ENCODE measurements around the gene IL1B. TPM values are rescaled to one million over a fixed set of nuclear protein-coding genes. Genes with fewer than 3 reads are reported as not detected.
"Not testable (repeated sequence)": the region's sequence is repeated elsewhere in the genome, so short reads cannot be mapped to it uniquely, and the experiment has no call there.

The IL1B gene
- total RNA-seq, 1 donor from 2014 or later = not detected

GRCh38 chr2:112833976-112834375, 2.6 kb downstream of the IL1B start:
- no peak for TF ChIP-seq CTCF (conservative IDR thresholded peaks at IDR 0.05; ENCODE audit: low read depth, low read length)
- DNase-seq (ENCODE audit: low read depth) = no peak
- H3K4me3 ChIP-seq (ENCODE audit: low read depth, low read length) = no peak overlapping the region

GRCh38 chr2:112833639-112833931, 3.0 kb downstream of the IL1B start:
- DNase-seq (ENCODE audit: low read depth); H3K4me3 ChIP-seq (ENCODE audit: low read depth, low read length): not testable (repeated sequence)

GRCh38 chr2:112832841-112833638, 3.5 kb downstream of the IL1B start:
- no peak overlapping the region for H3K4me3 ChIP-seq (ENCODE audit: low read depth, low read length)
- no peak for TF ChIP-seq CTCF (conservative IDR thresholded peaks at IDR 0.05; ENCODE audit: low read depth, low read length)
- DNase-seq (ENCODE audit: low read depth) = no peak

GRCh38 chr2:112831946-112832840, 4.4 kb downstream of the IL1B start:
- no peak for DNase-seq (ENCODE audit: low read depth)
- no peak for TF ChIP-seq CTCF (conservative IDR thresholded peaks at IDR 0.05; ENCODE audit: low read depth, low read length)
- H3K4me3 ChIP-seq (ENCODE audit: low read depth, low read length) = no peak overlapping the region

- TF ChIP-seq CTCF (conservative IDR thresholded peaks at IDR 0.05; ENCODE audit: low read depth, low read length) = no peak
- no peak overlapping the region for H3K4me3 ChIP-seq (ENCODE audit: low read depth, low read length)
- no peak for DNase-seq (ENCODE audit: low read depth)
Observed at GRCh38 chr2:112831513-112831845, 5.1 kb downstream of the IL1B start.

- no peak overlapping the region for H3K4me3 ChIP-seq (ENCODE audit: low read depth, low read length)
- DNase-seq (ENCODE audit: low read depth) = no peak
- no peak for TF ChIP-seq CTCF (conservative IDR thresholded peaks at IDR 0.05; ENCODE audit: low read depth, low read length)
Observed at GRCh38 chr2:112830682-112831512, 5.7 kb downstream of the IL1B start.

Data from epithelial cell of proximal tubule (primary cell).